Psoas muscle (tissue), 8 donors: ENCODE data around the gene RNF187. TPM values are rescaled to one million over a fixed set of nuclear protein-coding genes. Genes with fewer than 3 reads are reported as not detected.

ENCODE experiments used
- ATAC-seq, 4 donors: fragments of 200-7000 bp; cut with Tn5 transposase; one replicate each; pipeline ENCODE4 v1.9.1; 2020; ENCODE audit warnings: moderate library complexity in 3 of 4, mild to moderate bottlenecking in 2 of 4
- DNase-seq, 2 donors: peaks; one replicate each; pipeline ENCODE4 v3.0.0-alpha.2; 2020
- H3K27ac ChIP-seq: fragments of 200-600 bp; one replicate; pipeline ENCODE4 v1.8.0; 2022
- H3K27me3 ChIP-seq, 3 donors: fragments of 200-600 bp in 1 of 3; one replicate each; pipeline versions ENCODE4 v1.6.1 to v1.8.0; 2013 to 2022; ENCODE audit warnings: low read length in 2 of 3, mild to moderate bottlenecking in 2 of 3, moderate library complexity in 1 of 3; ENCODE audit not compliant: insufficient read depth in 3 of 3
- H3K36me3 ChIP-seq, 2 donors: fragments of 200-600 bp in 1 of 2; one replicate each; pipeline versions ENCODE4 v1.6.1 to v1.8.0; 2013 to 2022; ENCODE audit warnings: low read depth in 1 of 2, mild to moderate bottlenecking in 1 of 2, moderate library complexity in 1 of 2; ENCODE audit not compliant: insufficient read depth in 1 of 2
- H3K4me1 ChIP-seq: fragments of 200-600 bp; one replicate; pipeline ENCODE4 v1.8.0; 2022
- H3K4me3 ChIP-seq: fragments of 200-600 bp; one replicate; pipeline ENCODE4 v1.8.0; 2022; ENCODE audit warnings: mild to moderate bottlenecking
- H3K9me3 ChIP-seq: fragments of 200-600 bp; one replicate; pipeline ENCODE4 v1.8.0; 2022
- WGBS, 3 donors: extraction: QIAGEN DNeasy Blood & Tissue Kit; methylation state at CpG; one replicate each; pipeline versions ENCODE4 v1.1.6 to v1.1.7; 2013; 5-methylcytosine and 5-hydroxymethylcytosine counted together
- intact Hi-C, 2 donors: fragments of 100-400 bp; cut with DNase I; formaldehyde crosslinking; loops; one replicate each; pipeline versions ENCODE4 v1.11.0 to v1.14.2; 2022
- polyA plus RNA-seq, 3 donors: library from polyadenylated mRNA; stranded (reverse); fragments of 200-250 nt; gene quantifications; one replicate each; pipeline ENCODE4 v1.2.3, GENCODE V29; 2013
- total RNA-seq, 4 donors: library from RNA; stranded (reverse); fragmentation: NEBNext Ultra II Directional in 2 of 4; extraction: Animal tissue kit (Norgen Biotek cat#: 25700) in 2 of 4; gene quantifications; one replicate each; pipeline versions ENCODE4 v1.2.1 to v1.2.4, GENCODE V29; 2021 to 2023
- TF ChIP-seq, protein P1 (sequence below): fragments of 200-600 bp; IDR thresholded peaks from one replicate; pipeline ENCODE4 v1.8.0; 2022; ENCODE audit warnings: antibody characterized with exemption
- donor health status: healthy with polysubstance abuse.
- donor health status: DM: no; HTN: no; CAD: no; lungs with moderate emphysema.
- donor health status: Bipolar disorder and iron deficiency.
- donor health status: healthy.
- donor health status: DM: yes; HTN: yes; CAD: no.
- donor health status: DM: no; HTN: no; CAD: no.
- donor health status: DM: no; HTN: no; CAD: no.
- donor health status: DM: yes; HTN: yes; CAD: no.

Gene RNF187
- total and polyA plus RNA-seq, 7 donors, result 34.8 to 167 (median 85.2) TPM

DNA sequence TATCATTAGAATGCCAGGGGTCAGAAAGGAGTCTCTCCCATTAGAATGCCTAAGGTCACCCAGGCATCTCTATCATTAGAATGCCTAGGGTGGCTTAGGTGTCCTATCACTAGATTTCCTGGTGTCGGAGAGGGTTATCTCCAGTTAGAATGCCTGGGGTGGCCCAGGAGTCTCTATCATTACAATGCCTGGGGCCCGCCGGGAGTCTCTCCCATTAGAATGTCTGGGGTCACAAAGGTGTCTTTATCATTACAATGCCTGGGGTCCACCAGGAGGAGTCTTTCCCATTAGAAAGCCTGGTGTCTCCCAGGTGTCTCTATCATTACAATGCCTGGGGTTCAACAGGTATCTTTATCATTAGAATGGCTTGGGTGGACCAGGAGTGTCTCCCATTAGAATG, 56.2 kb downstream of the RNF187 start:
- no peak overlapping the region for H3K4me3 ChIP-seq
- intact Hi-C loops, result no loop called here
- WGBS, 3 donors, result 78 to 80% (median 79%) methylated on average over 3 of the region's 3 CpGs
- H3K27ac ChIP-seq, result no peak overlapping the region
- no peak for ATAC-seq
- H3K27me3 ChIP-seq, result peaks cover 0 to 11% (median 4%) of the 10 kb centered on the region in 3 donors
- no peaks in the 10 kb centered on the region for H3K4me1 ChIP-seq
- TF ChIP-seq, protein P1, sequence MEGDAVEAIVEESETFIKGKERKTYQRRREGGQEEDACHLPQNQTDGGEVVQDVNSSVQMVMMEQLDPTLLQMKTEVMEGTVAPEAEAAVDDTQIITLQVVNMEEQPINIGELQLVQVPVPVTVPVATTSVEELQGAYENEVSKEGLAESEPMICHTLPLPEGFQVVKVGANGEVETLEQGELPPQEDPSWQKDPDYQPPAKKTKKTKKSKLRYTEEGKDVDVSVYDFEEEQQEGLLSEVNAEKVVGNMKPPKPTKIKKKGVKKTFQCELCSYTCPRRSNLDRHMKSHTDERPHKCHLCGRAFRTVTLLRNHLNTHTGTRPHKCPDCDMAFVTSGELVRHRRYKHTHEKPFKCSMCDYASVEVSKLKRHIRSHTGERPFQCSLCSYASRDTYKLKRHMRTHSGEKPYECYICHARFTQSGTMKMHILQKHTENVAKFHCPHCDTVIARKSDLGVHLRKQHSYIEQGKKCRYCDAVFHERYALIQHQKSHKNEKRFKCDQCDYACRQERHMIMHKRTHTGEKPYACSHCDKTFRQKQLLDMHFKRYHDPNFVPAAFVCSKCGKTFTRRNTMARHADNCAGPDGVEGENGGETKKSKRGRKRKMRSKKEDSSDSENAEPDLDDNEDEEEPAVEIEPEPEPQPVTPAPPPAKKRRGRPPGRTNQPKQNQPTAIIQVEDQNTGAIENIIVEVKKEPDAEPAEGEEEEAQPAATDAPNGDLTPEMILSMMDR, result no peak
- no peak for DNase-seq
- H3K9me3 ChIP-seq, result no peaks in the 10 kb centered on the region
- H3K36me3 ChIP-seq, result no peaks in the 10 kb centered on the region

DNA sequence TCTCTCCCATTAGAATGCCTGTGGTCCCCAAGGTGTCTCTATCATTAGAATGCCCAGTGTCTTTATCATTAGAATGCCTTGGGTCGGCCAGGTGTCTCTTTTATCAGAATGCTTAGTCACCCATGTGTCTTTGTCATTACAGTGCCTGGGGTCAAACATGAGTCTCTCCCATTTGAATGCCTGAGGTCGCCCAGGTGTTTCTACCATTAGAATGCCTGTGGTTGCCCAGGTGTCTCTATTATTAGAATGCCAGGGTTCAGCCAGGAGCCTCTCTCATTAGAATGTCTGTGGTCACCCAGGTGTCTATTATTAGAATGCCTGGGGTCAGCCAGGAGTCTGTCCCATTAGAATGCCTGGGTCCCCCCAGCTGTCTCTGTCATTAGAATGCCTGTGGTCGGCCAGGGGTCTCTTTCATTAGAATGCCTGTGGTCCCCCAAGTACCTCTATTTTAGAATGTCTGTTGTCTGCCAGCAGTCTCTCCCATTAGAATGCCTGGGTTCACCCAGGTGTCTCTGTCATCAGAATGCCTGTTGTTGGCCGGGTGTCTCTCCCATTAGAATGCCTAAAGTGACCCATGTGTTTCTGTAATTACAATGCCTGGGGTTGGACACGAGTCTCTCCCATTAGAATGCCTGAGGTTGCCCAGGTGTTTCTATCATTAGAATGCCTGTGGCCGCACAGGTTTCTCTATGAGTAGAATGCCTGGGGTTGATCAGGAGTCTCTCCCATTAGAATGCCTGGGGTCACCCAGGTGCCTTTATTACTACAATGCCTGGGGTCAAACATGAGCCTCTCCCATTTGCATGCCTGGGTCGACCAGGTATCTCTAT, 57.1 kb downstream of the RNF187 start:
- TF ChIP-seq, protein P1, result no peak
- no peaks in the 10 kb centered on the region for H3K4me1 ChIP-seq
- no peaks in the 10 kb centered on the region for H3K9me3 ChIP-seq
- no peak overlapping the region for H3K4me3 ChIP-seq
- H3K36me3 ChIP-seq, result no peaks in the 10 kb centered on the region
- WGBS, 3 donors, result 44 to 59% (median 45%) methylated on average over 7 of the region's 7 CpGs
- ATAC-seq (no peak), DNase-seq (no peak)
- H3K27ac ChIP-seq, result no peak overlapping the region
- peaks cover 0 to 11% (median 4%) of the 10 kb centered on the region in 3 donors for H3K27me3 ChIP-seq
- intact Hi-C loops, result no loop called here

DNA sequence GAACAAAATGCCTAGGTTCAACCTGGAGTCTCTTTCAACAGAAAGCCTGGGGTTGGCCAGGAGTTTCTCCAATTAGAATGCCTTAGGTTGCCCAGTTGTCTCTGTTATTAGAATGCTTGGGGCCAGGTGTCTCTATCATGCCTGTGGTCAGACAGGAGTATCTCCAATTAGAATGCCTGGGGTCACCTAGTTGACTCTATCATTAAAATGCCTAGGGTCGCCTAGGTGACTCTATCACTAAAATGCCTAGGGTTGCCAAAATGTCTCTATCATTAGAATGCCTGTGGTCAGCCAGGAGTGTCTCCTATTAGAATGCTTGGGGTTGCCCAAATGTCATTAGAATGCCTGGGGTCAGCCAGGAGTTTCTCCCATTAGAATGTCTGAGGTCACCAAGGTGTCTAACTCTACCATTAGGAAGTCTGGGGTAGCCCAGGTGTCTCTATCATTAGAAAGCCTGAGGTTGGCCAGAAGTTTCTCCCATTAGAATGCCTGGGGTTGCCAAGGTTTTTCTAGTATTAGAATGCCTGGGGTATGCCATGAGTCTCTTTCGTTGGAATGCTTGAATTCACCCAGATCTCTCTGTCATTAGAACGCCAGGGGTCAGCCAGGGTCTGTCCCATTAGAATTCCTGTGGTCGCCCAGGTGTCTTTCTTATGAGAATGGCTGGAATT, 57.9 kb downstream of the RNF187 start:
- TF ChIP-seq, protein P1, result no peak
- H3K4me1 ChIP-seq, result no peaks in the 10 kb centered on the region
- WGBS, 3 donors, result 46 to 55% (median 53%) methylated on average over 4 of the region's 4 CpGs
- intact Hi-C loops, result no loop called here
- H3K4me3 ChIP-seq, result no peak overlapping the region
- ATAC-seq, result no peak
- H3K36me3 ChIP-seq, result no peaks in the 10 kb centered on the region
- H3K9me3 ChIP-seq, result no peaks in the 10 kb centered on the region
- DNase-seq, result no peak
- H3K27ac ChIP-seq, result no peak overlapping the region
- H3K27me3 ChIP-seq, result peaks cover 0 to 11% (median 4%) of the 10 kb centered on the region in 3 donors

Other genes starting within 250 kb of the RNF187 start
- gene TRIM11, start 80.5 kb upstream of the RNF187 start, total RNA-seq, result 1 to 10 TPM; 2.8 to 4.5 (median 4.0) TPM
- 1 to 10 TPM; 3.1 to 6.3 (median 3.6) TPM for gene TRIM11, start 80.5 kb upstream of the RNF187 start, polyA plus RNA-seq
- gene TRIM17, start 70.5 kb upstream of the RNF187 start, total RNA-seq, result not detected
- gene TRIM17, start 70.5 kb upstream of the RNF187 start, polyA plus RNA-seq, result under 1 TPM in 1 of 3 donors, not detected in 2; 0.03 TPM
- gene RHOU, start 248.1 kb downstream of the RNF187 start, total RNA-seq, result 10 to 100 TPM in 3 of 4 donors, 1 to 10 TPM in 1; 9.7 to 90.9 (median 27.9) TPM
- gene RHOU, start 248.1 kb downstream of the RNF187 start, polyA plus RNA-seq, result 10 to 100 TPM in 2 of 3 donors, 1 to 10 TPM in 1; 5.7 to 20.1 (median 18.9) TPM